Gastrocnemius medialis (tissue), 4 donors: ENCODE data around the gene SMIM23. TPM values are rescaled to one million over a fixed set of nuclear protein-coding genes. Genes with fewer than 3 reads are reported as not detected.

ENCODE experiments used
- ATAC-seq, 2 donors: fragments of 150-250 bp; one replicate each; pipeline ENCODE4 v1.9.1; 2016
- DNase-seq, 2 donors: peaks; one replicate each; pipeline ENCODE4 v3.0.0-alpha.2; 2019
- H3K27ac ChIP-seq, 4 donors: fragments of 200-600 bp; sonication (generic); 1 replicate in 1 of 4; 2 replicates in 3 of 4; pipeline ENCODE4 v1.5.1; 2016 to 2018; ENCODE audit warnings: mild to moderate bottlenecking in 2 of 4, moderate library complexity in 1 of 4
- H3K27me3 ChIP-seq, 3 donors: fragments of 200-600 bp; sonication (generic) in 2 of 3; 1 replicate in 1 of 3; 2 replicates in 2 of 3; pipeline versions ENCODE4 v1.5.1 to v1.6.0; 2016 to 2019; ENCODE audit warnings: mild to moderate bottlenecking in 1 of 3, moderate library complexity in 1 of 3
- H3K36me3 ChIP-seq, 2 donors: fragments of 200-600 bp; sonication (generic) in 1 of 2; one replicate each; pipeline ENCODE4 v1.5.1; 2017 to 2018
- H3K4me1 ChIP-seq, 2 donors: fragments of 200-600 bp; sonication (generic) in 1 of 2; one replicate each; pipeline ENCODE4 v1.5.1; 2016 to 2017; ENCODE audit warnings: mild to moderate bottlenecking in 2 of 2
- H3K4me3 ChIP-seq, 4 donors: fragments of 200-600 bp; sonication (generic) in 3 of 4; 1 replicate in 1 of 4; 2 replicates in 3 of 4; pipeline ENCODE4 v1.5.1; 2016 to 2019; ENCODE audit warnings: mild to moderate bottlenecking in 2 of 4
- H3K9me3 ChIP-seq, 3 donors: fragments of 200-600 bp; sonication (generic) in 2 of 3; 1 replicate in 1 of 3; 2 replicates in 2 of 3; pipeline ENCODE4 v1.5.1; 2016 to 2019
- CTCF ChIP-seq, 5 experiments: fragments of 450-650 bp in 3 of 5; fragments of 200-600 bp in 2 of 5; sonication (generic) in 2 of 5; IDR thresholded peaks in 4 of 5; conservative IDR thresholded peaks in 1 of 5; 1 replicate in 4 of 5; 2 replicates in 1 of 5; pipeline ENCODE4 v1.5.1; 2016 to 2019; ENCODE audit warnings: antibody characterized with exemption in 5 of 5, mild to moderate bottlenecking in 3 of 5, moderate library complexity in 3 of 5
- POLR2A ChIP-seq, 2 donors: fragments of 450-650 bp; IDR thresholded peaks; one replicate each; pipeline ENCODE4 v1.6.1; 2017; ENCODE audit warnings: antibody characterized with exemption in 2 of 2, mild to moderate bottlenecking in 2 of 2, moderate library complexity in 2 of 2
- in situ Hi-C, 4 donors: fragments of 200-750 bp; cut with MboI; loops; one replicate each; pipeline versions ENCODE4 v1.15.0 to v1.8.0; 2017; ENCODE audit warnings: low sequenced_read_pairs in 4 of 4
- intact Hi-C: fragments of 100-400 bp; cut with DNase I; formaldehyde crosslinking; loops from one replicate; pipeline ENCODE4 v1.15.1; 2023; ENCODE audit warnings: low total_unique reads
- total RNA-seq, 4 donors: library from RNA; depleted of rRNA; stranded (reverse); fragments of >200 nt; gene quantifications; one replicate each; pipeline versions ENCODE4 v1.1.0 to v1.2.3, GENCODE V29; 2016

The SMIM23 gene
- total RNA-seq, 4 donors from 2014 or later = not detected

DNA sequence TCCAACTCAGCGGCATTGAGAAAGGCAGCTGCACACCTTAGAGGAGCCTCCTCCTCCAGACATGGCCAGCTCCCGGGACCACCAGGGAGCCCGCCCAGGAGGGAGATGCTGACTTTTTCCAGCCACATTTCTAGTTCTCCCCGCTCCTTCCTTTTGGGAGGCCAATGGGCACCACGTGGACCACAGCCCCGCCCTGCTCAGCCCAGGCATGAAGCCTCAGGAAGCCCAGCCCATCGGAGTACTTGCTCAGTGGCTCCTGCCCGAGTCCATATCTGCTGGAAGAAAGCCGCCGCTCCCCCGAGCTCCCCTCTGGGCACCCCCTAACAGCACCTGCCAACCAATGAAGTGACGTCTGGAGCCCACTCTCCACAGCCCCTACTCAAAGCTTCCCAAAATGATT is 52.4 kb downstream of the SMIM23 start:
- H3K27ac ChIP-seq = no peak overlapping the region
- H3K9me3 ChIP-seq = no peaks in the 10 kb centered on the region
- H3K4me3 ChIP-seq = no peak overlapping the region
- no peaks in the 10 kb centered on the region for H3K27me3 ChIP-seq
- TF ChIP-seq CTCF (IDR thresholded peaks at IDR 0.05 in 4 of 5, conservative IDR thresholded peaks at IDR 0.05 in 1 of 5) (no peak), POLR2A (IDR thresholded peaks at IDR 0.05) (no peak)
- in situ Hi-C loops (no loop called here), intact Hi-C loops (no loop called here)
- ATAC-seq = no peak
- H3K4me1 ChIP-seq = no peaks in the 10 kb centered on the region
- no peaks in the 10 kb centered on the region for H3K36me3 ChIP-seq
- DNase-seq = no peak

GRCh38 chr5:171839112-171839511 is 53.5 kb downstream of the SMIM23 start:
- intact Hi-C loops (no loop called here), in situ Hi-C loops (no loop called here)
- no peak overlapping the region for H3K27ac ChIP-seq
- DNase-seq (no peak), ATAC-seq (no peak)
- H3K27me3 ChIP-seq = no peaks in the 10 kb centered on the region
- H3K4me1 ChIP-seq = no peaks in the 10 kb centered on the region
- H3K4me3 ChIP-seq = no peak overlapping the region
- no peaks in the 10 kb centered on the region for H3K36me3 ChIP-seq
- TF ChIP-seq POLR2A (IDR thresholded peaks at IDR 0.05) = no peak
- TF ChIP-seq CTCF (IDR thresholded peaks at IDR 0.05 in 4 of 5, conservative IDR thresholded peaks at IDR 0.05 in 1 of 5) = no peak
- H3K9me3 ChIP-seq = no peaks in the 10 kb centered on the region

DNA sequence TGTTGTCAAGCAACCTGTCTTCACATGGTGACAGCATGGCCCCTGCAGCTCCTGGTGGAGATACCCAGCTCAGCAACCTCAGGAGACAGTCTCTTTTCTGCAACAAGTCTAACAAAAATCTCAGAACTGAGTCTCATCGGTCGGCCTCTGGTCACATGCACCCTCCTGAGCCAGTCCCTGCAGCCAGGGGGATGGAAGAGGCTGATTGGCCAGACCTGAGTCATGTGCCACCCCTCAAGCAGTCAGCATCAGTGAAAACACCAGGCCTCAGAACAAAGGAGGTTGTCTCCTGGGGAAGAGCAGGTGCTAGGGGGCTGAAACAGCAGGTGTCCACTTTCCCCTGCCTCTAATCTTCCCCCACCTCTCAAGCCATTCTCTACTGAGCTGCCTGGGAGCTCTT is 54.4 kb downstream of the SMIM23 start:
- Histone ChIP-seq H3K27me3 (no peaks in the 10 kb centered on the region), H3K4me3 (no peak overlapping the region), H3K4me1 (no peaks in the 10 kb centered on the region), H3K27ac (no peak overlapping the region), H3K9me3 (no peaks in the 10 kb centered on the region), H3K36me3 (no peaks in the 10 kb centered on the region)
- no peak for TF ChIP-seq POLR2A (IDR thresholded peaks at IDR 0.05)
- no peak for TF ChIP-seq CTCF (IDR thresholded peaks at IDR 0.05 in 4 of 5, conservative IDR thresholded peaks at IDR 0.05 in 1 of 5)
- intact Hi-C loops (no loop called here), in situ Hi-C loops (no loop called here)
- DNase-seq = no peak
- ATAC-seq = no peak

Other genes starting within 250 kb of the SMIM23 start
- 10 to 100 TPM; 68.5 to 80.8 (median 72.2) TPM for gene FBXW11, start 220.8 kb downstream of the SMIM23 start, total RNA-seq